CD4-positive, alpha-beta T cell treated with Interferon gamma for 1 hour (primary cell): ENCODE measurements around the gene PLA1A.

Experiments
- DNase-seq: peaks from one replicate; pipeline ENCODE4 v3.0.0-alpha.2; 2020

Gene PLA1A

DNA sequence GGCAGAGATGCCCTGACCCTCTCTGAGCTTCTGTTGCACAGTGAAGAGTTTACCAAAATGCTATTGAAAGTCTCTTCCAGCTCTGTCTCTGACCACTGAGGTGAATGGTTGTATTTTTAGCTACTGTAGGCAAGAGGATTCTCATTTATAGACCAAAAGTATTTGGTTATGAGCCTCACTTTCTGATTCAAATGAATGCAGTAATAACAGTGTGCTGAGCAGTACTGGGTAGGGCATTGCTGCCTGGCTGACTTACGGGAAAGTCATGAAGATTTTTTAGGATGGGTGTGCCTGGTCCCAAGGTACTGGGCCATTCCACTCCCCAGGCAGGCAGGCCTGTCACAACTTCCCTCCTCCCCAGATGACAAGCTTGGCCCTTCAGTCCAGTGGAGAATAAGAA is 15.5 kb downstream of the PLA1A start:
- DNase-seq, result no peak

DNA sequence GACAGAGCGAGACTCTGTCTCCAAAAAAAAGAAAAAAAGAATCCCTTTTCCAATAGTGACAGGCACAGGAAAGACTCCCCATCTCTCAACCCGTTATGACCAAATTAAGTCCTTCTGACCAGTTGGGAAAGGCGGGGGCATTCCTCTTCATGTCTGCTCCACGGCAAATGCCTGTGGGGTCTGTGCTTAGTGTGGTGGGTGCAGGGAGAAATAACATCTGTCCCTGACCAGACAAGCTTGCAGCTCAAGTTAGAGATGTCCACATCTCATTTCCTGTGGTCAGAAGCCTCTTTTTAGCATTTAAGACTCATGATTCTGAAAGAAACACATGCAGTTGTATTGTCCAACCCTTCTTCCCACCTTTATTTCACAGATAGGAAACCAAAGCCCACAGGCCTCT is 16.2 kb downstream of the PLA1A start:
- no peak for DNase-seq

DNA sequence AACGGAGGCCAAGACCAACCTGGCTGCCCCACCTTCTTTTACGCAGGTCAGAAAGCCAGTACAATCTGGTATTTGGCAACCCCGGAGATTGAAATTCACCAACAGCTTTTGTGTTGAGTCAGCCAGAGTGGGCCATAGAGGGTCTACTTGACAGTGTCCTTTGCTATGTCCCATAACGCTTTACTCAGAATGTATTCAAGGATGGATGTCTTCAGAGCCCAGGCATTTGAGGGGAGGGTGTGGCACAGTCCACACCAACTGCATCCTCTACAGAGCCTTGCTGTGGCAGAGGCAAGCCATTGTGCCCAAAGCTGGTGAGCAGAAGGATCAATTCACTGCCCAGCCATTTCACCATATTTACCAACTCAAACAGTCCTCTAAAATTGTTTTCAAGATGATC is 18.4 kb downstream of the PLA1A start:
- no peak for DNase-seq

DNA sequence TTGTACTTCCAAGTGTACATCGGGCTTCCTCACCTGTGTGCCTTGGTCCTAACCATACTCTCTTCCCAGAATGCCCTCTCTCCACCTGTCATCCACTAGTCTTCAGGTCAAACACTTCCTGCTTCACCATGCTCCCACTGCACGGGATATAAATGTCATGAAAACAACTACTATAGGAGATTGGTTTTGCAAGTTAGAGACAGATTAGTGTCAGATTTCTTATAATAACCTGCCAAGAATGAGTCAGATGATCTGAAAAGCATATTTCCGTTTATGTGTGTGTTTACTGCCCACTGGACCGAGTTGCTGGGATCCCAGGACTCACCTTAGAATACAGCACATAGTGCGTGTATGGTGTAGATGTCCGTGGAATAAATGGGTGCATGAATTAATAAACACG is 21.4 kb downstream of the PLA1A start:
- DNase-seq, result no peak

DNA sequence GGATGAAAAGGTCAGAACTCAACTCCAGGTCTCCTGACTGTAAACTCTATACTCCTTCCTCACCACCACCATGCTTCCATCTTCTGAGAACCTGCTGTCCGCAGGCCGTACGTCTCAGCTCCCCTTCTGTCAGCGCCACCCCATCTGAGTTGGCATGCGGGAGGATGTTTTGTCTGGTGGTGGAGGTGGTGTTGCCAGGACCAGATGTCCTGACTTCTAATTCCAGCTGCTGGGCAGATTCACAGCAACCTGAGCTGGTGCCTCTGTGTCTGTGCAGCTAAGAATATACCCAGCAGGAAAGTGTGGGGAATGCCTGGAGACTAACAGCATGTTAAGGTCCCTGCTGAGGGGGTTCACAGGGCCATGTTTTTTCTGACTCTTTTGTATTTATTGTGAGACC is 23.2 kb downstream of the PLA1A start:
- DNase-seq, result no peak

DNA sequence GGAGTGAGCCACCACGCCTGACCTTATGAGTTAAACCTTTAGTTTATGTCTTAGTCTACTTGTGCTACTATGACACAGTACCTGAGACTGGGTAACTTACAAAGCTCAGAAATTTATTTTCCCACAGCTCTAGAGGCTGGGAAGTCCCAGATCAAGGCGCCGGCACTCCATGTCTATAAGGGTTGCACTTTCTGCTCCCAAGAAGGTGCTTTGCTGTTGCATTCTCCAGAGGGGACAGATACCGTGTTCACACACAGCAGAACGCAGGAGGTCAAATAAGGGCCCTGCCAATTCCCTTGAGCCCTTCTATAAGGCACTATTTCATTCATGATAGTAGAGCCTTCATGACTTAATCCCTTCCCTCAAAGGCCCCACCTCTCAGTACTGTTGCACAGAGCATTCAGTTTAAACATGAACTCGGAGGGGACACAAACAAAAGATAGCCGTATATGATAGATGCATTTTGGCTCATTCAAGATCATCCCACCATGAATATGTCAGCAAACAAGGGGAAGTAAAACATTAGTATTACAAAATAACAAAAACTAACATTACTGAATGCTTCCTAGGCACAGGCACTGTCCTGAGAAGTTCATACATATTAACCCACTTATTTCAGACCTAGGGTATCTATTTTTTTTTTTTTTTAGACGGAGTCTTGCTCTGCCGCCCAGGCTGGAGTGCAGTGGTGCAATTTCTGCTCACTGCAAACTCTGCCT is 26.5 kb downstream of the PLA1A start:
- DNase-seq, result no peak

DNA sequence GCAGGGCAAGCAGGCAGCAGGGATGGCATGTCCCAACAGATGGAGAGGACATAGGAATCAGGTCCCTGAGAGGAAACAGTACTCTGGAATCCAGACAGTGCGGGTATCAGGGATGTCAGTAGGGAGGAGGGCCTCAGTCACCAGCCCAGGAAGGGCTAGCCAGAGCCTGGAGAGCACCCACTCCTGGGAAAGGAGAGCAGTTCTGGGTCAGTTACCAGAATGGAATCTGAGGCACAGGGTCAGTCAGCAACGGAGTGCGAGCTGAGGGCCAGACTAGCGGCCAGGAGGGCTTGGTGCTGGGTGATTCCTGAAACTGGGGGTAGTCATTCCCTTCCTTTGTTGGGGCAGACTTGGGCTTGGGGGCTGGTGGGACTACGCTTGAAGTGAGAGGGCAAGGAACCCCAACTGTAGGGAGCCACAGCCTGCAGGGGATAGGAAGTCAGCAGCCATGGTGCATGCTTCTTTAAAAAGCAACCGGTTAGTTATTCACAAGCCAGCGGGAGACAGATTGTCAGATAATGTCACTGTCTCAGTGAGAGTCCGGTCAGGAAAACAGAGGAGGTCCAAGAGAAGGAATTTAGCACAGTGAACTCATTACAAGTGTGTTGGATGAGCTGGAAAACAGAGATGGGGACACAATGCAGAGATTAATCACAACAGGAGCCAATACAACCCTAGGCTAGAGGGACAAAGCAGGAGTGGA is 27.9 kb downstream of the PLA1A start:
- DNase-seq, result no peak

DNA sequence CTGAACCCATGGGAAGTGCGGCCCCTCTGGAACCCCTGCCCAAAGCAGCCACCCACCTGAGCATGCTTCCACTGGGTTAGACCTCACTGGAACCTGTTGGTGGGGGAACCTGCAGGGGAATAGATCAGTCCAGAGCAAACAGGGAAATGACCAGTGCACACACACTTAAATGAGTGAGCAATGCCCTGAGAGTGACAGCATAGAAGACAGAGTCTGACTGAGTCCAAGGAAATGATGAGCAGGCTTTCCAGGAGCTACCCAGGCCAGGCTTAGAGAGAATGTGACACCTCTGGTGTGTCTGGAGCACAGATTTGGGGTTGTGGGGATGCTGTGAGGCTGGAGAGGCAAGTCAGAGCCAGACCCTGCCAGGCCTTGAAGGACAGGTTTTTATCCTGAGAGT is 28.5 kb downstream of the PLA1A start:
- DNase-seq, result no peak

DNA sequence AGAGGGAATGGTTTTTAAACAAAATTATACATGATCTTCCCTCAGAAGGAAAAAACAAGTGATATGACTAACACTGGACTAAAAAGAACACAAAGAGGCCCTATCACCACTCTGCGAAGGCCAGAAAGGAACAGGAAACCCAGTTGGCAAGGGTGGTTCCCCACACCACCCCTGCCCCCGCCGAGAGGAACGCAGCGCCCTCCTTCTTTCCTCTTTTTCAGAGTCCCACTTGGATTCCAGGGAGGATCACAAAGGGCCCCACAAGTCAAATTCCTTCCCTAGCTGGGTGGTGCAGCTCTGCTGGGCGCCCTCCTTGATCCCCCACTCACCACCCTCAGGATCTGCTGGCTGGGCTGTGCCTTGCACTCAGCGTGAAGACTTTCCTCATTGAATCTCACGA is 29.8 kb downstream of the PLA1A start:
- peak; percentile 51 for DNase-seq

DNA sequence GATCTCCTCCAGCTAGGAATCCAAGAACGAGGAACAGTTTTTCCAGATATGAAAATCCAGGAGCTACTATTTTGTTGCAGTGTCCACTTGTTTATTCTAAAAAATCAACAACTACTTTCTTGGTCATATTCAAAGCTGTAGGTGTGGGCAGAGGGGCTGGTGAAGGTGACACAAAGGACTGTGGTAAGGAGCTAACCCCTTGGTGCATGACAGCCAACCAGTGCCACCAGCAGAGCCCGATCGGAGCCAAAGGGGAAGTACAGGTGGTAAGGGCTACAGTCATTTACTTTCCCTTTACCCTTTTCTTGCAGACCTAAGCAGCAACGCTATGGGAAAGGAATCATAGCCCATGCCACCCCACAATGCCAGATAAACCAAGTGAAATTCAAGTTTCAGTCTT is 30.7 kb downstream of the PLA1A start:
- peak; percentile 39 for DNase-seq

DNA sequence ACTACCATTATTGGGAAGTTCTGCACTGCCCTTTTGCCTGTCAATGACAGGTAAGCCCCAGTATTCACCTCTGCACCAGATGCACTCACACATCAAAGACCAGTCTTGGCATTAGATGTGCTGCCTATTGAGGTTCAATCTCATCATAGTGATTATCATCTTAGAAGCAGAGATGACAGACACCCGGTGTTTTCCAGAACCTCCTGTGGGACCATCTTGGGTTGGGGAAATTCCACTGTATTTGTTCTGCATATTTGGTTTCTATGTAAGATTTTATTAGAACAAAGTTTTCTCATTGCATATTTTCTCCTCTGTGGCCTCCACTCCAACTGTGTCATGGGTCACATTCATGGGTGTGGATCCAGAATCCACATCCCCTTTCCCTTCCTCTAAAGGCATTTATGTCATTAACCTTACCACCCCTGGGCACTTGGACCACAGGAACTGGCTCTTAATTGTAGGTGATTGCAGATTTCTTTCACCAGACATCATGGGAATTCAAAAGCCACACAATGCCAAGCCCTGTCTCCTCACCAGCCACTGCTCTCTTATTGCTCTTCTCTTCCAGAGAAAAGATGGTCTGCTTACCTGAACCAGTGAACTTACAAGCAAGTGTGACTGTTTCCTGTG is 31.2 kb downstream of the PLA1A start:
- peak; percentile 26 for DNase-seq

DNA sequence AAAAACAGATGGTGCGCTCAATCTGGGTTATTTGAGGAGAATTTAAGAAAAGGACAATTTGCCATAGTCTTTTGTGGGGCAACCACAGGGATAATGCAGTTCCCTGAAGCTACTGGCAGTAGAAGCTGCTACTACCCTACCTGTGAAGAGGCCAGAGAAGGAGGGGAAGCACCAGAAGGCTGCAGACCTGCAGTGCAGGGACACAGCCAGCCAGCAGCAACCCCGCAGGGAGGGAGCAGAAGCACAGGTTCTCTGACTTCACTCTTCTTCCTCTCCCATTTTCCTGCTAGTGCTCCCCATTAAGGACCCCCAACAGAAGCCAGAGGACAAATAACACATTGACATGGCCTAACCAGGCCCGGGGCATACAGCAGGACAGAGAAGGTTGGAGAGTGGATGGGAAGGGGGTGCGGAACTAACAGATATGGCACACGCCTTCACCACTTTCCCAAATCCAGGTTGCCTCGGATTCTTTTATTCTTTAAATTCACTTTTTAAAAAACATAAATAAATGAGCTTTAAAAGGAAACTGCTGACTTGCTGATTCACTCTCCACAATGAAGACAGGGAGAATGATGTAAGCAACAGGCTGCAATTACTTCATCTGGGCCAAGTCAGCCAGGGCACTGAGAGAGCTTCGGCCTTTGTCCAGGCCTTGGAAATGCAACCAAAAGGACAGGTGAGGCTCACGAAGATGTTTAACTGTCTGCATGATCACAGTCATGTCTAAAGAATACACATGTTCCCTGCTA is 32.6 kb downstream of the PLA1A start:
- DNase-seq, result peak; percentile 20

DNA sequence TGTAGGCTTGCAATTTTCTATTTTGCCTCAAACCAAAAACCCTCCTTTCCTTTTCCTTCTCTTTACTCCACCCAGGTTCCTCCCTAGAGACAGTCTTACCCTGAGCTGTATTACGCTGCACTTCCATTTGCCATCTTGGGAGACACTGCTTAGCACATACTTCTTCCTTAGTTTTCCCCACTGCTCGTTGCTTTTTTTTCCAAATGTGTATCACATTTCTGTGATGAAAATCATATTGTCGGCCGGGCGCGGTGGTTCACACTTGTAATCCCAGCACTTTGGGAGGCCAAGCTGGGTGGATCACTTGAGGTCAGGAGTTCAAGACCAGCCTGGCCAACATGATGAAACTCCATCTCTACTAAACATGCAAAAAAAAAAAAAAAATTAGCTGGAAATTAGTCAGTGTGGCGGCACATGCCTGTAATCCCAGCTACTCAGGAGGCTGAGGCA is 33.2 kb downstream of the PLA1A start:
- DNase-seq, result no peak

DNA sequence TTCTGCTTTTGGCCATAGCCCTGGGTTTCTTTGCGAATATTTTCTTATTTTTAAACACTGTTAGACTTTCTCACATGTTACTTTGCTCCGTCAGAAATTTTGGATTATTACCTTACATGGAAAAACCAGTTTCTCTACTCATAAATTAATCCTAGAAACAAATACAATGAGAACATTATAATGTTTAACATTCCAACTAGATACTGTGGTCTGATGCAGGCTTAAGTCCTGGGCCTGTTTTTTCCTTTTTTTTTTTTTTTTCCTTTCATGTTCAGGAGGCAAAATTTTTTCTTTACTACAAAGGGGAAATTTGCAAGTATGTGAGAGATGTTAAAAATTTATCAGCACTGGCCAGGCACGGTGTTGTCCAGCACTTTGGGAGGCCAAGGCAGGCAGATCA is 33.8 kb downstream of the PLA1A start:
- no peak for DNase-seq

DNA sequence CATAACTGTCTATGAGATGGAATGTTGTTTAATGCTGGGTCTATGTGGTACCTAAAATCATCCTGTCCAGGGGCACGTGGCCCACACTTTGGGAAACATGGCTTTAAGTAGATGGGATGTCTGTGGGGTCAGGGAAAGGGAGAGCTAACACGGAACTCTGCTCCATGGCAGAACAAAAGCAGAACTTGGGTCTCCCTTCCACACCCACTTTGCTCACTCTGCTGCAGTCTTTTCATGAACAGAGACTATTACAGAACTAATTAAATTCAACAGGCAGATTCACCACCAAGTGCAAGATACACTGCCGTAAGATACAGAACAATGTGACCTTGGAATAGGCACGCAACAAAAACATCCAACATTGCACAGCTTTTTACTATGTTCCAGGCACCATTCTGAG is 34.5 kb downstream of the PLA1A start:
- DNase-seq, result no peak

DNA sequence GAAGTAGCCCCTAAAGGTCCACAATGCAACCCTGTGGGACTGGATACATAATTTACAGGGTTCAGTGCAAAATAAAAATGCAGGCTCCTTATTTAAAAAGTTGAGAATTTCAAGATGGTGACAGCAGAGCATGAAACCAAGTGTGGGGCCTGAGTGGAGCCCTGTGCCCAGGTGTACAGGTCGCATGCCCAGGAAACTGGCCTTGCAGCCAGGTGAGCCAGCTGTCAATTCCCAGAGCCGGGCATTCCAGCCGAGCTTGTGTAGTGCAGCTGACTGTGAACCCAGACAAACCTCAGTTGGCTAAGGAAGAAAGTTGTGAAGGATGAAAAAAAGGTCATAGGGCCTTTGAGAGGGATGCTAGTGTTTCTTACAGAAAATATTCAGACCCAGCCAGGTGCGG is 35.1 kb downstream of the PLA1A start:
- DNase-seq, result no peak

DNA sequence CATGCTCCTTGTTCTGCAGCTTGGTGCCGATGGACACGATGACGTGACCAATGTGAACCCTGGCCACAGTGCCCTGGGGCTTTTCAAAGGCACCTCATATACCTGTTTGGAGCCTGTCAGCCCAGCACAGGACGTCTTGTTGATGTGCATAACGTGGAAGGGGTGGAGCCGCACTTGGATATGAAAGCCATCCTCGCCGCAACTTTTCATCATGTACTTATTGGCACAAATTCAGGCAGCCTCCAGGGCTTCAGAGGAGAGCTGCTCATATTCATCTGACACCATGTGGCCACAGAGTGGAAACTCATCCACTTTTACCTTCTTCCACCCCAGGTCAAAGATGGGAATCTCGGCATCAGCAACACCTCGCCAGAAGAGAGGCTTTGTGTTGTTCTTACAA is 38.0 kb downstream of the PLA1A start:
- DNase-seq, result no peak

DNA sequence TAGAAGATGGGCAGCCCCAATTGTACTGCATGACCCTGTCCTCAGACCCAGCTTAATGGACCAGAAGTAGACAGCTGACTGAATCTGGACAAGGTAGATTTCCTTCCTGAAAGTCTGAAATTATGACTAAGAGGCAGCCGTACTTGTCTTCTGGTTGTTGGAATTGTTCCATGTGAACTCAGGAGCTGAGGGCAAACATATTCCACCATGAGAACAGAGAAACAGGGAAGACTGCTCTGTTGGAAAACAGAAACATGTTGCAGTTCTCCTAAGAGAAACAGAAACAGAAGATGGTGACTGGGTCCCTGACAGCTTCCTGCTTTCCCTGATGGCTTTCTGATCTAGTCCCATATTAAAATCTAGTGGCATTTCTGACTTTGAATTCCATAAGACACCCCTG is 38.6 kb downstream of the PLA1A start:
- no peak for DNase-seq

DNA sequence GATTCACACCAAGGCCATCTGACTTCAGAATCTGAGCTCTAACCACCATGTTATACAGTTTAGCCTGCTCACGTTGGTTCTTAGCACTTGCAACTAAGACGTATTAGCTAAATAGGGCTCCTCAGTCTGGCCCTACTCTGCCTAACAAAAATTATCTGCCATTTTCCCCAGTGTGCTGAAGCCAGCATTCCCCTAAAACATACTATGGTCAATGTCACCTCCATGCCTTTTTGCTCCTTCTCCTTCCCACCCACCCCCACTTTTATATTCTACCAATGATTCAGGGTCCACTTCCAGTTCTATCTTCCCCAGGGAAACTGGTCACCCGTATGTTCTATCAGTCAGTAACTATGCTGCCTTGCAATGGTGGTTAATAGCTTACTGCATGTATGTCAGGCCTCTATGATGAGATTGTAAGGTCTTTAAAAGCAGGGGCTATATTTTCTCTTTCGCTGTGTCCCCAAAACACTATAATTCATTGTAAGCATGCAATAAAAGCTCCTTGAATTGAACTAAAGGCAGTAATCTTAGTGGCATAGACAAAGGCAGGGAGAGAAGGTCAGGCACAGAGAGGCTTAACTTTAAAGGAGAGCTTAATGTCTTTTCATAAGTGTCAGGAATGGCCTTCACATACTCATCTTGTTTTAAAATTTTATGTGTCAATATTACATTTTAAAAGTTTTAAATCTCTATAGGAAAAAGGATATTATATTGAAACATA is 39.4 kb downstream of the PLA1A start:
- no peak for DNase-seq

DNA sequence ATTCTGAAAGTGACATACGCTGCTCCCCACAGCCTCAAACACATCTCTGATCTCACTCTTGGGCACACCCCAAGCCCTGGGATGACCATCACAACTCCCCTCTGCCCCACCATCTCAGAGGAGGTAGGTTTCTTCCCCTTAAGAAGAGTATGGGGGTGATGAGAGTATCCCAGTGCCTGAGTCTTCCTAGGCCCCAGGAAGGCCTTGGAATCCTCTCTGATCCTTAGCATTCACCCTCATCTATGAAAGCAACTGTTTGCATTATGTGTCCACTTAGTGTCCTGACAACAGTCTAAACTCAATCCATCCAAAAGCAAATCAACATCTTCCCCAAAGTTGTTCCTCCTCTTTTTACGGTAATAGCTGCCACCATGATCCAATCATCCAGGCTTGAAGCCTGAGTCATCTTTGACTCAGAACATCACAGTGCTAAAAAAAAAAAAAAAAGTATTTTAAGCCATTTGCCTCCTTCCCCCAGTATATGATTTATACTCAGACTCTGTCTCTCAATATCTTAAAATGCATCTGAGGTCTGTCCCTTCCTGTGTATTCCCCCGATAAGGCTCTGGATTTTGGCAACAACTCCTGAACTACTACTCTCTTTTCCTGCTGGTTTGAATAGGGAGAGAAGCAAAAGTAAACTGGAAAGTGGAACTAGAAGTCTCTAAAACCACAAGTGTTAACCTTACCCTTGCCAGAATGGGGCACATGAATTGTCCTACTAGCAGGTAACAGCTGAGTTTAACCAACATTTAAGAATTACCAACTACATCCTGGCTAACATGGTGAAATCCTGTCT is 40.2 kb downstream of the PLA1A start:
- DNase-seq, result peak; percentile 21

DNA sequence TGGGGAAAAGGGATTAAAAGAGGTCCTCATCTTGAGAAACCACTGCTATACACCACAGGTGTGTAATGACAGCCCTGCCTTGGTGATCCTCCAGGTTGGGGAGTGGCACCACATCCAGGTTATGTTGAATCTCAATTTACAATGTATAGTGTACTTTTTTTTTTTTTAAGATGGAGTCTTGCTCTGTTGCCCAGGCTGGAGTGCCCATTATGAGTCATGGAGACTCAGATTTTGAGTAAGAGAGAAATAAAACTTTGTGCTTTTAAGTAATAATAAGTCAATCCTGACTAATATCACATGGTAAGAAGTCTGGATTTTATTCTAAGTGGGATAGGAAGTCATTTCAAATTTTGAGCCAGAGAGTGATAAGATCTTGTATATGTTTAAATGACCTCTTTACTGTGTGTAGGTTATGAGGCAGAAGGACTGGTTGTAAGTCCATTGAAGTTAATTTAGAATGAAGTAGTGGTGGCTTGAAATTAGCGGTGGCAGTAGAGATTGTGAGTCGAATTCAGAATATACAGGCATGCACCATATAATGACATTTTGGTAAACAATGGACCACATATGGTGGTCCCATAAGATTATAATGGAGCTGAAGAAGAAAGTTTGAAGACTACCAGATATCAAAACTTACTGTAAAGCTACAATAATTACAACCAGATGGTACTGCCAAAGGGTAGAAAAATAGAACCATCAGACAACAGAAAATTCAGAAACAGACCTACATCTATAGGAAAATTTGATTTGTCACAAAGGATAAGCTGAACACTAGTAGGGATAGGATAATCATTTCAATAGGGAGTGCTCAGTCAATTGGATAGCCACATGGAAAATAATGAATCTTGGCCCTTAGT is 42.0 kb downstream of the PLA1A start:
- no peak for DNase-seq
